ENCODE data around the gene PTPN14. TPM values are rescaled to one million over a fixed set of nuclear protein-coding genes. Genes with fewer than 3 reads are reported as not detected.

PTPN14 gene
- total RNA-seq, 1 experiment from 2014 or later = 37.5 TPM

GRCh38 chr1:214360116-214360515 lies 191.3 kb downstream of the PTPN14 start:
- Histone ChIP-seq H3K79me2 (ENCODE audit: insufficient read depth, low read length) (no peaks in the 10 kb centered on the region), H3K4me2 (ENCODE audit: low read length) (no peak overlapping the region), H3K4me3 (replicated peaks in 1 of 2; ENCODE audit: low read depth in 1 of 2, low read length in 2 of 2) (no peak overlapping the region), H2AFZ (ENCODE audit: low read depth, low read length, poor library complexity, severe bottlenecking) (no peak overlapping the region), H3K27ac (ENCODE audit: low read depth, low read length) (no peak overlapping the region), H3K9ac (ENCODE audit: low read length) (no peak overlapping the region), H3K9me3 (ENCODE audit: control insufficient read depth in 1 of 2, insufficient read depth in 1 of 2, low read depth in 1 of 2, low read length in 2 of 2) (no peaks in the 10 kb centered on the region), H3K36me3 (ENCODE audit: control insufficient read depth in 1 of 2, insufficient read depth in 2 of 2, low read length in 2 of 2) (peaks cover 8 to 14% of the 10 kb centered on the region in 2 experiments; a peak in 3 of 4 replicates), H3K9me2 (ENCODE audit: insufficient read depth) (no peaks in the 10 kb centered on the region), H4K20me1 (ENCODE audit: insufficient read depth) (no peaks in the 10 kb centered on the region), H3K4me1 (ENCODE audit: control insufficient read depth in 1 of 2, insufficient read depth in 2 of 2, low read length in 2 of 2) (no peaks in the 10 kb centered on the region), H3K27me3 (ENCODE audit: insufficient read depth, low read length) (no peaks in the 10 kb centered on the region)
- ChIA-PET RAD21 (ENCODE audit: low non-redundant PET in 1 of 2, low total read pairs in 2 of 2, uncharacterized antibody in 2 of 2, unreplicated experiment in 2 of 2) (no interaction called here), POLR2A (no interaction called here), CTCF (no interaction called here)
- no TSS peak for BruUV-seq (replicated peaks)
- no peak for DNase-seq (ENCODE audit: low read depth, low spot score)
- ATAC-seq = no peak
- TF ChIP-seq ZFX (IDR thresholded peaks at IDR 0.05) (no peak), EGR1 (IDR thresholded peaks at IDR 0.05; ENCODE audit: low read depth) (no peak), ATF3 (IDR thresholded peaks at IDR 0.05) (no peak), ZNF274 (IDR thresholded peaks at IDR 0.05; ENCODE audit: low read depth, low read length) (no peak), JUND (IDR thresholded peaks at IDR 0.05) (no peak), YY1 (IDR thresholded peaks at IDR 0.05; ENCODE audit: extremely low read depth, insufficient replicate concordance, low read depth, low read length) (no peak), FOSL1 (IDR thresholded peaks at IDR 0.05; ENCODE audit: low read depth) (no peak), ZBTB33 (IDR thresholded peaks at IDR 0.05; ENCODE audit: extremely low read depth, insufficient replicate concordance, low read length) (no peak), ELF1 (IDR thresholded peaks at IDR 0.05; ENCODE audit: borderline replicate concordance, low read depth) (no peak), RAD21 (IDR thresholded peaks at IDR 0.05; ENCODE audit: low read depth) (no peak), REST (IDR thresholded peaks at IDR 0.05; ENCODE audit: low read depth) (no peak), CTCF (IDR thresholded peaks at IDR 0.05 in 2 of 3, conservative IDR thresholded peaks at IDR 0.05 in 1 of 3; ENCODE audit: borderline replicate concordance in 1 of 3, insufficient read depth in 1 of 3, low read depth in 2 of 3, low read length in 2 of 3) (no peak), CEBPB (IDR thresholded peaks at IDR 0.05; ENCODE audit: low read depth) (no peak), POLR2AphosphoS5 (IDR thresholded peaks at IDR 0.05; ENCODE audit: low read depth, low read length) (no peak), SIN3A (IDR thresholded peaks at IDR 0.05; ENCODE audit: low read depth) (no peak), POLR2A (IDR thresholded peaks at IDR 0.05; ENCODE audit: borderline replicate concordance, extremely low read depth, insufficient read depth, insufficient read length) (no peak), EZH2phosphoT487 (IDR thresholded peaks at IDR 0.05; ENCODE audit: borderline replicate concordance) (no peak)
- intact Hi-C loops (cut with micrococcal nuclease) = no loop called here
